SK-N-MC (cell line): ENCODE results near the gene SNRPA.

ENCODE experiments used
- FOXP2 ChIP-seq: optimal IDR thresholded peaks from 2 replicates; pipeline ENCODE3; 2011; ENCODE audit warnings: mild to moderate bottlenecking, moderate library complexity; ENCODE audit not compliant: insufficient read depth; ENCODE audit errors: extremely low read length, control extremely low read depth
- POLR2AphosphoS5 ChIP-seq: IDR thresholded peaks from 2 replicates; pipeline ENCODE4 v1.6.1; 2012; ENCODE audit warnings: mild to moderate bottlenecking, low read depth, low read length, borderline replicate concordance

- TF ChIP-seq FOXP2 (no peak), POLR2AphosphoS5 (no peak)
Measured at GRCh38 chr19:40739030-40739839, 11.8 kb upstream of the SNRPA start.
